ENCODE results near the gene ITGA1.

GRCh38 chr5:52977264-52977897 is 189.7 kb downstream of the ITGA1 start:
- TF ChIP-seq CTCF (IDR thresholded peaks at IDR 0.05) (no peak), POLR2A (IDR thresholded peaks at IDR 0.05) (no peak)
